GM12878 (cell line): ENCODE measurements around the gene HAND1. TPM values are rescaled to one million over a fixed set of nuclear protein-coding genes. Genes with fewer than 3 reads are reported as not detected.

Experiments
- HDAC2 ChIP-seq: fragments of 200-600 bp; sonication (generic); IDR thresholded peaks from 2 replicates; pipeline ENCODE4 v1.6.1; 2017
- JUNB ChIP-seq: IDR thresholded peaks from 2 replicates; pipeline ENCODE4 v1.6.1; 2016; ENCODE audit warnings: antibody characterized with exemption, mild to moderate bottlenecking
- REST ChIP-seq: IDR thresholded peaks from 2 replicates; pipeline ENCODE4 v1.6.1; 2012; ENCODE audit warnings: mild to moderate bottlenecking, low read depth, low read length
- SP1 ChIP-seq: IDR thresholded peaks from one replicate; pipeline ENCODE4 v1.6.1; 2011; ENCODE audit warnings: low read depth, low read length
- SREBF2 ChIP-seq: IDR thresholded peaks from 2 replicates; pipeline ENCODE4 v1.6.1; 2012; ENCODE audit warnings: mild to moderate bottlenecking, low read length
- TCF3 ChIP-seq: IDR thresholded peaks from 2 replicates; pipeline ENCODE4 v1.6.1; 2012; ENCODE audit warnings: low read depth, mild to moderate bottlenecking, low read length, borderline replicate concordance; ENCODE audit not compliant: insufficient read depth
- polyA plus RNA-seq, 11 experiments: library from polyadenylated mRNA; depleted of rRNA in 4 of 11; unstranded in 6 of 11; stranded (reverse) in 5 of 11; fragments of >200 nt; fragmentation: Nextera tagmentation in 4 of 11; fragmentation: Illumina TruSeq in 1 of 11; extraction: Ambion mirVana in 4 of 11; extraction: Trizol in 1 of 11; gene quantifications; 1 replicate in 1 of 11; 2 replicates in 10 of 11; pipeline versions ENCODE4 v1.2.1 to v1.2.3, GENCODE V29; 2011 to 2016; ENCODE audit warnings: inconsistent platforms in 2 of 11, missing spikeins in 2 of 11, low read depth in 1 of 11
- total RNA-seq, 4 experiments: library from RNA; depleted of rRNA in 3 of 4; stranded (reverse); fragments of >200 nt in 3 of 4; fragmentation: Illumina TruSeq in 1 of 4; extraction: Trizol in 1 of 4; gene quantifications; 2 replicates each; pipeline versions ENCODE4 v1.2.1 to v1.2.3, GENCODE V29; 2013 to 2021

Gene HAND1
- total and polyA plus RNA-seq, 10 of the 15 experiments (the other 5 are each of a cell fraction or from before 2014, with no cell fraction given): 0.06 to 0.41 (median 0.27) TPM; not detected in 4

GRCh38 chr5:154445422-154446194 lies 32.4 kb downstream of the HAND1 start, which contains the start of gene SAP30L (continued):
- TF ChIP-seq TCF3 (no peak), SP1 (peak; percentile 96), HDAC2 (no peak), SREBF2 (no peak), JUNB (no peak), REST (no peak)
- TF ChIP-seq, all 136 proteins: peak for 48
